Colonic mucosa (tissue), 4 donors: ENCODE measurements around the gene GCK. TPM values are rescaled to one million over a fixed set of nuclear protein-coding genes. Genes with fewer than 3 reads are reported as not detected.
A peak's percentile ranks its signal among the peaks of the same experiment; 100 is the strongest.

Source experiments
- DNase-seq: peaks from one replicate; pipeline ENCODE4 v3.0.0-alpha.2; 2020
- H3K27ac ChIP-seq: fragments of 200-600 bp; one replicate; pipeline ENCODE4 v1.8.0; 2021
- H3K27me3 ChIP-seq: fragments of 200-600 bp; one replicate; pipeline ENCODE4 v1.8.0; 2021
- H3K36me3 ChIP-seq: fragments of 200-600 bp; one replicate; pipeline ENCODE4 v1.8.0; 2021
- H3K4me1 ChIP-seq: fragments of 200-600 bp; one replicate; pipeline ENCODE4 v1.8.0; 2021; ENCODE audit warnings: mild to moderate bottlenecking
- H3K4me3 ChIP-seq: fragments of 200-600 bp; one replicate; pipeline ENCODE4 v1.8.0; 2021
- H3K9ac ChIP-seq, 2 donors: one replicate each; pipeline ENCODE4 v1.7.0; 2013; ENCODE audit warnings: control low read depth in 2 of 2, low read depth in 2 of 2, low read length in 2 of 2
- H3K9me3 ChIP-seq: fragments of 200-600 bp; one replicate; pipeline ENCODE4 v1.8.0; 2021
- intact Hi-C: fragments of 100-400 bp; cut with DNase I; formaldehyde crosslinking; loops from one replicate; pipeline ENCODE4 v1.14.1; 2022
- total RNA-seq, 2 donors: library from RNA; stranded (reverse); fragmentation: NEBNext Ultra II Directional in 1 of 2; extraction: Animal tissue kit (Norgen Biotek cat#: 25700) in 1 of 2; gene quantifications; one replicate each; pipeline ENCODE4 v1.2.1, GENCODE V29; 2021
- TF ChIP-seq, protein P1 (sequence below): fragments of 200-600 bp; IDR thresholded peaks from one replicate; pipeline ENCODE4 v1.8.0; 2022; ENCODE audit warnings: antibody characterized with exemption, mild to moderate bottlenecking
- donor health status: healthy.
- donor health status: DM: no; HTN: no; CAD: no.
- donor health status: DM: no; HTN: no; CAD: no.

The GCK gene
- total RNA-seq, 2 donors from 2014 or later, result 0.17 to 0.19 TPM

DNA sequence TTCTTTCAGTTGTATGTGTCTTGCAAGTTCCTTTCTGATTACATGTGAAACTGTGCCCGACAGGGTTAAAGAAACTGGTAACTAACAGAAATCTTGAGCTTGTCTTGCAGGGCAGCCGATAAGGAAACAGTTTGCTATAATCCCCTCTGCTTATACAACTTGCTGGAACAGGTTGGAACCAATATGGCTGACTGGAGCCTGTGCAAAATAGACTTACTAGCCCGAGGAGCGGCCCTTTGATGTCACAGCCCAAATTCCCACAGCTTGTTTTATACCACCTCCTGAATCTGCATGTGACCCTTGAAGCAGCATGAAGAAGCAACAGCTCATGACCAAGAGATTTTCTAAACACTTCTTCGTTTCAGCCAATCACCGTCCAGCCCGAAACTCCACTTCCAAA, 8.2 kb upstream of the GCK start:
- TF ChIP-seq, protein P1, sequence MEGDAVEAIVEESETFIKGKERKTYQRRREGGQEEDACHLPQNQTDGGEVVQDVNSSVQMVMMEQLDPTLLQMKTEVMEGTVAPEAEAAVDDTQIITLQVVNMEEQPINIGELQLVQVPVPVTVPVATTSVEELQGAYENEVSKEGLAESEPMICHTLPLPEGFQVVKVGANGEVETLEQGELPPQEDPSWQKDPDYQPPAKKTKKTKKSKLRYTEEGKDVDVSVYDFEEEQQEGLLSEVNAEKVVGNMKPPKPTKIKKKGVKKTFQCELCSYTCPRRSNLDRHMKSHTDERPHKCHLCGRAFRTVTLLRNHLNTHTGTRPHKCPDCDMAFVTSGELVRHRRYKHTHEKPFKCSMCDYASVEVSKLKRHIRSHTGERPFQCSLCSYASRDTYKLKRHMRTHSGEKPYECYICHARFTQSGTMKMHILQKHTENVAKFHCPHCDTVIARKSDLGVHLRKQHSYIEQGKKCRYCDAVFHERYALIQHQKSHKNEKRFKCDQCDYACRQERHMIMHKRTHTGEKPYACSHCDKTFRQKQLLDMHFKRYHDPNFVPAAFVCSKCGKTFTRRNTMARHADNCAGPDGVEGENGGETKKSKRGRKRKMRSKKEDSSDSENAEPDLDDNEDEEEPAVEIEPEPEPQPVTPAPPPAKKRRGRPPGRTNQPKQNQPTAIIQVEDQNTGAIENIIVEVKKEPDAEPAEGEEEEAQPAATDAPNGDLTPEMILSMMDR, result no peak
- intact Hi-C loops, result no loop called here
- H3K4me1 ChIP-seq, result peaks cover 4% of the 10 kb centered on the region

GRCh38 chr7:44196450-44196872, 7.2 kb upstream of the GCK start:
- Histone ChIP-seq H3K9me3 (no peaks in the 10 kb centered on the region), H3K36me3 (no peaks in the 10 kb centered on the region), H3K9ac (no peak overlapping the region), H3K27ac (no peak overlapping the region), H3K4me3 (no peak overlapping the region), H3K4me1 (no peaks in the 10 kb centered on the region), H3K27me3 (peaks cover 4% of the 10 kb centered on the region)
- TF ChIP-seq, protein P1, result peak; percentile 47
- DNase-seq, result peak; percentile 38
- intact Hi-C loops, result no loop called here

More for the DNA sequence above, 8.2 kb upstream of the GCK start:
- H3K4me3 ChIP-seq, result no peak overlapping the region
- no peaks in the 10 kb centered on the region for H3K36me3 ChIP-seq
- H3K27me3 ChIP-seq, result peaks cover 4% of the 10 kb centered on the region
- DNase-seq, result no peak
- H3K9ac ChIP-seq, result no peak overlapping the region
- no peak overlapping the region for H3K27ac ChIP-seq
- no peaks in the 10 kb centered on the region for H3K9me3 ChIP-seq

GRCh38 chr7:44195889-44196288, 6.7 kb upstream of the GCK start:
- no peak overlapping the region for H3K9ac ChIP-seq
- intact Hi-C loops, result no loop called here
- no peak for DNase-seq
- no peaks in the 10 kb centered on the region for H3K9me3 ChIP-seq
- H3K4me1 ChIP-seq, result no peaks in the 10 kb centered on the region
- no peaks in the 10 kb centered on the region for H3K36me3 ChIP-seq
- TF ChIP-seq, protein P1, result no peak
- no peak overlapping the region for H3K4me3 ChIP-seq
- H3K27ac ChIP-seq, result no peak overlapping the region
- H3K27me3 ChIP-seq, result peaks cover 4% of the 10 kb centered on the region

- H3K9ac ChIP-seq, result no peak overlapping the region
- no peaks in the 10 kb centered on the region for H3K36me3 ChIP-seq
- TF ChIP-seq, protein P1, result no peak
- H3K9me3 ChIP-seq, result no peaks in the 10 kb centered on the region
- no peak for DNase-seq
- H3K4me3 ChIP-seq, result no peak overlapping the region
- H3K27me3 ChIP-seq, result peaks cover 4% of the 10 kb centered on the region
- intact Hi-C loops, result no loop called here
- H3K27ac ChIP-seq, result no peak overlapping the region
- no peaks in the 10 kb centered on the region for H3K4me1 ChIP-seq
Observed at GRCh38 chr7:44194562-44195145, 5.4 kb upstream of the GCK start.

GRCh38 chr7:44194069-44194468, 4.8 kb upstream of the GCK start:
- TF ChIP-seq, protein P1, result no peak

More at GRCh38 chr7:44194069-44194468, 4.8 kb upstream of the GCK start:
- DNase-seq, result no peak
- Histone ChIP-seq H3K27me3 (peaks cover 4% of the 10 kb centered on the region), H3K9me3 (no peaks in the 10 kb centered on the region), H3K36me3 (no peaks in the 10 kb centered on the region), H3K4me1 (no peaks in the 10 kb centered on the region), H3K4me3 (no peak overlapping the region), H3K27ac (no peak overlapping the region), H3K9ac (no peak overlapping the region)
- intact Hi-C loops, result no loop called here
